GM18508 (cell line): Measurements from ENCODE around the gene ACLY.

Source experiments
- ATAC-seq: cut with Tn5 transposase; IDR thresholded peaks from one replicate; pipeline ENCODE4 v1.9.1; 2021; ENCODE audit warnings: moderate number of reproducible peaks; ENCODE audit not compliant: insufficient read depth, unreplicated experiment

The ACLY gene

DNA sequence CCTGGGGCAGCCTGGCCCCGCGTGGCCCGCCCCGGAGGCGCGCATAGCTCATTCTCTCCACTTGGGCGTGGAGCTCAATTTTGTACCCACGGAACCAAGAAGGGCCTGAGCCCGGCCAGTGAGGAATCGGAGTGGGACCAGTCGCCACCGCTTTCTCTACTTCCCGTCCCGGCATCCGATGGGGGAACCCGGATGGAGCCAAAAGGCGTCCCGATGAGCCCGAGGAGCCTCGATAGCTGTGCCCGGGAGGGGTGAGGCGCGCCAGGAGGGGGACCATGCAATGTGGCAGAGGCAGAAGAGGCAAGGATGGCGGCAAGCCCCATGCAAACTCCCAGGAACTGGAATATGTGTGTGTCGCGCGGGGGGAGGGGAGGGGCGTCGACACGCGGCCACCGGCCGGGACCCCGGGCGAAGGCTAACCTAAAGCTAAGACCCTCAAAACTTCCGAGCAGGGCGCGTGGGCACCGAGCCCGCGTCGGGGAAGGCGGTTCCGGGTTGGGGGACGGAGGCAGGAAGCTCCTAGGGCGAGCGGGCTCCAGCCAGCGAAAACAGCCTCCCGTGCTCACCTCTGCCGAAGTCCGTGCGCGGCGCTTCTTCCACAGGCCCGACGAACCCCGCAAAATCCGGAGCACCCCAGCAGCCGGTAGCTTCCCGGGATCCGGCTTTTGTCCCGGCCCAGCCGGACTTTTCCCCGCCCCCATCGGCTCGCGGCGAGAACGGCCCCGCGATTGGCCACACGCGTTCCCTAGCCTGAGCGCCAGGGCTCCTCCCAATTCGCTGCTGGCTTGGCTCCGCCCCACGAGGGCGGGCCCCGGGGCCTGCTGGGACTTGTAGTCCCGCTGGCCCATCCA lies at the start of gene ACLY:
Gene ACLY, minus strand, starts transcription at position 638 of the 851 bp plus-strand sequence. CDS start 5,078 bp downstream, outside the sequence.
- ATAC-seq: no peak

- no peak for ATAC-seq
Measured at GRCh38 chr17:41967921-41968578, 49.3 kb upstream of the ACLY start.

GRCh38 chr17:41967141-41967920 lies 48.6 kb upstream of the ACLY start:
- ATAC-seq: no peak

- no peak for ATAC-seq
Measured at GRCh38 chr17:41966463-41967140, 47.9 kb upstream of the ACLY start, which contains the start of gene CNP. TSS of gene CNP (plus strand) at chr17:41966795. CDS start at chr17:41966885, 90 bp downstream.

- ATAC-seq: no peak
Measured at GRCh38 chr17:41965694-41966462, 47.1 kb upstream of the ACLY start.

- no peak for ATAC-seq
Measured at GRCh38 chr17:41962768-41963434, 44.1 kb upstream of the ACLY start.

DNA sequence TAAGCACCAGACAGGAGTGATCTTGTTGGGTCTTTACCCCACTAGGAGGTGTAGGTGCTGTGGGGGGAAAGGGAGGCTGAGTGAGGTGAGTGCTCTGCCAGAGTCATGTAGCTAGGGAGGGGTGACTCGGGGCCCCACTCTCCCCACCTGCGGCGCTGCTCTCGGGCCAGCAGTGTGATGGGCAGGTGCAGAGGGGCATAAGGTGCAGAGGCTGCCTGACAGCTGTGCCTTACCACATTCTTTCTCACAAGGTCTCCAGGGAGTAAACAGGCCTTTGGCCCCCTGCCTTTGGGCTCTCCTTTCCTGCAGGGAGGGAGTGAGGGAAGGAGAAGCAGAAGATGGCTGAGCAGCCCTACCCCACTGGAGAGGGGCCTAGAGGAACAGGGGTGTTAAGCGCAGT lies 43.4 kb upstream of the ACLY start:
- no peak for ATAC-seq

- ATAC-seq: no peak
Measured at GRCh38 chr17:41959336-41960095, 40.8 kb upstream of the ACLY start.

DNA sequence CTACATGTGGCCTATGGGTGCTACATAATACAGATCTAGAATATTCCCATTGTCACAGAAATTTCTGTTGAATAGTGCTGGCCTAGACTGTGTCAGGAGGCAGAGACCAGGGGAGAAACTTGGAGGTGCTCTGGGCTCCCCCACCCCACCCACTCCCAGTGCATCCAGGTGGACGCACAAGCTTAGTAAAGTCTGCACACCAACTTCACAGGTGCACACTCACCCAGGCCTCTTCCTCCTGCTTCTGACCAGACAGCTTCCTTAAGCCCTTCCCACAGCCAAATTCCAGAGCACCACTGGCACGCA lies 40.2 kb upstream of the ACLY start:
- no peak for ATAC-seq

- ATAC-seq: no peak
Measured at GRCh38 chr17:41957869-41958439, 39.2 kb upstream of the ACLY start.

DNA sequence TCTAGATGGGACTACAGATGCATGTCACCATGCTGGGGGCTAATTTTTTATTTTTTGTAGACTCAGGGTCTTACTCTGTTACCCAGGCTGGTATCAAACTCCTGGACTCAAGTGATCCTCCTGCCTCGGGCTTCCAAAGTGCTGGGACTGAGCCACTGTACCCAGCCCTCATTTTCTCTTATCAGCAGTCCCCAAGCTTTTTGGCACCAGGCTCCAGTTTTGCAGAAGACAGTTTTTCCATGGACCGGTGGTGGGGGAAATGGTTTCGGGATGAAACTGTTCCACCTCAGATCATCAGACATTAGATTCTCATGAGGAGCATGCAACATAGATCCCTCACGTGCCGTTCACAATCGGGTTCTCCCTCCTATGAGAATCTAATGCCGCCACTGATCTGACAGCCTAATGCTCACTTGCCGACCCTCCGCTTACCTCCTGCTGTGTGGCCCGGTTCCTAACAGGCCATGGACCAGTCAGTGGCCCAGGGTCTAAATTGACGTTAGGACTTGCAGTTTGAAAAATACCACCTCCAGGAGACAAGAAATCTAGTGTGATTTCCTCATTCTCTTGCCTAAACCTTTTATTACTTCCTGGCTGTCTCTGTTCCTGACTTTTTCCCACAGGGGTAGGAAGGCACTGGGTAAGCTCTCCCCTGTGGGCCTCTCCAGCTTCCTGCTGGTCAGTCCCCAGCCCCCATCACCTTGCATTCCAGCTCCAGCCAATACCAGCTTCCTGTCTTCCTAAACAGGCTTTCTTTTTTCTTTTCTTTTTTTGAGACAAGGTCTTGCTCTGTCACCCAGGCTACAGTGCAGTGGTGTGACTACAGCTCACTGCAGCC lies 38.5 kb upstream of the ACLY start:
- ATAC-seq: no peak

GRCh38 chr17:41956522-41956921 lies 37.8 kb upstream of the ACLY start:
- ATAC-seq: no peak

DNA sequence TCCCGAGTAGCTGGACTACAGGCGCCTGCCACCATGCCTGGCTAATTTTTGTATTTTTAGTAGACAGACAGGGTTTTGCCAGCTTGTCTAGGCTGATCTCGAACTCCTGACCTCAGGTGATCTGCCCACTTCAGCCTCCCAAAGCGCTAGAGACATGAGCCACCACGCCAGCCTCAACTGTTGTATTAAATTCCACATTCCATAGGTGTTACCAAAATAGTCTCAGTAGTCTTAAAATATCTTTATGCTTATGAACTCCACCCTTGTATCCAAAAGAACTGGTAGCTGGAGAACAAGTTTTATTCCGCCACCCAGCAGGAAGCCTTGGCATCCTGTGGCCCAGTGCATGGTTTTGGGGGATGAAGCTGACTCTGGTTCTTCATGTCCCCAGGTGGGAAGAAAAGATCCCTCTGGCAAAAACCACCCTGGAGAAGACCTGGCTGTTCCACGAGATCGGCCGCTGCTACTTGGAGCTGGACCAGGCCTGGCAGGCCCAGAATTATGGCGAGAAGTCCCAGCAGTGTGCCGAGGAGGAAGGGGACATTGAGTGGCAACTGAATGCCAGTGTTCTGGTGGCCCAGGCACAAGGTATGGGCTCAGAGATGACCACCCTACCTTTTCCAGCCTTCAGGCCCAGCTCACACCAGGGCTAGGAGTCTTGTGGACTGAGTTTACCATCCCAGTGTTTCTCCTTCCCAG lies 30.2 kb upstream of the ACLY start:
- no peak for ATAC-seq

DNA sequence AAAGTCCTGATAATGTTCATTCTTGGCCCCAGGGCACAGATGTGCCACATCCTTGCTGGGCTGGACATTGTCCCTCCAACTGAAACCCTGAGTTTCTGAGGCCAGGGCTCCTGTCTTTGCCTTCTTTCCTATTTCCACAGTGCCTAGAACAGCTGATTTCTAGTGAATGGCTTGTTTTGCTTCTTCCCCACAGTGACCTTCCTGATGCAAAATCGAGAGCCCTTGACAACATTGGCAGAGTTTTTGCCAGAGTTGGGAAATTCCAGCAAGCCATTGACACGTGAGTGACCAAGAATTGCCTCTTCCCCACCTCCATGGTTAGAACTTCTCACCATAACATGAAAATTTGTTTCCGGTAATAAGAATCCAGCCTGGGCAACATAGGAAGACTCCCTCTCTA lies 26.2 kb upstream of the ACLY start:
- no peak for ATAC-seq

DNA sequence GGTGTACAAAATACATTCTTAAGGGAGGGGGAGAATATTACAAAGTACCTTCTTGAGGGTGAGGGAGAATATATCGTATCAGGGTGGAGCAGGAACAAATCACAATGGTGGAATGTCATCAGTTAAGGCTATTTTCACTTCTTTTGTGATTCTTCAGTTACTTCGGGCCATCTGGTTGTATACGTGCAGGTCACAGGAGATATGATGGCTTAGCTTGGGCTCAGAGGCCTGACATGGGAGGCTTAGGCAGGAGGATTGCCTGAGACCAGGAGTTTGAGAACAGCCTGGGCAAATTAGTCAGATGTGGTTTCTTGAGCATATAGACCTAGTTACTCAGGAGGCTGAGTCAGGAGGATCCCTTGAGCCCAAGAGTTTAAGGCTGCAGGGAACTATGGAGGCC lies 24.7 kb upstream of the ACLY start:
- no peak for ATAC-seq

DNA sequence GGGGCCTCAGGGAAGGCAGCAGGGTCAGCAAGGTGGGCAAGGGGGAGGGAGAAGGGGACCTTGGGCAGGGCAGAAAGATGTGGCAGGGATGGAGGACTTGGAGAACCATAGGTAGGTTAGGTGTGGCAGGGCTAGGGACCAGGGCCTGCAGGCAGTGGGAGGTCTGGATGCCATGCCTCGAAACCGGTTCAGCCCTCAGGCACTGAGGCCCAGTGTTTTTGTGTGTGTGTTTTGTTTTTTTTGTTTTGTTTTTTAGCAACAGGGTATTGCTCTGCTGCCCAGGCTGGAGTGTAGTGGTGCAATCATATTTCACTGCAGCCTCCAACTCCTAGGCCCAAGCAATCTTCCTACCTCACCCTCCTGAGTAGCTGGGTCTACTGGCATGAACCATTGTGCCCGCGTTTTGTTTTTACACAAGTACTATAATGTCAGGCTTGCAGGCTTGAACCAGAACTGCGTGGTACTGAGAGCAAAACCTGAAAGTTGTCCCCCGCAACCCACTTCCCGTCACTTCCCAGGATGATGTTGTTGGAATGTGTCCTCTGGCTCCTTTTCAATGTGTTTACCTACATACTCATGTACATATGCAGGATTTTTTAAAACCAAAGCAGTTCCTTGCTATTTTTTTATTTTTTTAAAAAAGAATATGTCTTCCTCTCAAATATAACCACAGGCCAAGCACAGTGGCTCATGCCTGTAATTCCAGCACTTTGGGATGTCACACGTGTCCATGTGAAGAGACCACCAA lies 24.0 kb upstream of the ACLY start:
- ATAC-seq: no peak
